Lower leg skin (tissue), 3 donors: Measurements from ENCODE around the gene C16orf86.

Experiments
- POLR2A ChIP-seq, 2 donors: fragments of 450-650 bp; IDR thresholded peaks; one replicate each; pipeline ENCODE4 v1.6.1; 2016 to 2017; ENCODE audit warnings: antibody characterized with exemption in 2 of 2, mild to moderate bottlenecking in 1 of 2, moderate library complexity in 1 of 2
- TF ChIP-seq, protein P1 (sequence below), 3 donors: fragments of 450-650 bp; IDR thresholded peaks; one replicate each; pipeline ENCODE4 v1.5.1; 2016; ENCODE audit warnings: antibody characterized with exemption in 3 of 3, mild to moderate bottlenecking in 3 of 3, moderate library complexity in 2 of 3

DNA sequence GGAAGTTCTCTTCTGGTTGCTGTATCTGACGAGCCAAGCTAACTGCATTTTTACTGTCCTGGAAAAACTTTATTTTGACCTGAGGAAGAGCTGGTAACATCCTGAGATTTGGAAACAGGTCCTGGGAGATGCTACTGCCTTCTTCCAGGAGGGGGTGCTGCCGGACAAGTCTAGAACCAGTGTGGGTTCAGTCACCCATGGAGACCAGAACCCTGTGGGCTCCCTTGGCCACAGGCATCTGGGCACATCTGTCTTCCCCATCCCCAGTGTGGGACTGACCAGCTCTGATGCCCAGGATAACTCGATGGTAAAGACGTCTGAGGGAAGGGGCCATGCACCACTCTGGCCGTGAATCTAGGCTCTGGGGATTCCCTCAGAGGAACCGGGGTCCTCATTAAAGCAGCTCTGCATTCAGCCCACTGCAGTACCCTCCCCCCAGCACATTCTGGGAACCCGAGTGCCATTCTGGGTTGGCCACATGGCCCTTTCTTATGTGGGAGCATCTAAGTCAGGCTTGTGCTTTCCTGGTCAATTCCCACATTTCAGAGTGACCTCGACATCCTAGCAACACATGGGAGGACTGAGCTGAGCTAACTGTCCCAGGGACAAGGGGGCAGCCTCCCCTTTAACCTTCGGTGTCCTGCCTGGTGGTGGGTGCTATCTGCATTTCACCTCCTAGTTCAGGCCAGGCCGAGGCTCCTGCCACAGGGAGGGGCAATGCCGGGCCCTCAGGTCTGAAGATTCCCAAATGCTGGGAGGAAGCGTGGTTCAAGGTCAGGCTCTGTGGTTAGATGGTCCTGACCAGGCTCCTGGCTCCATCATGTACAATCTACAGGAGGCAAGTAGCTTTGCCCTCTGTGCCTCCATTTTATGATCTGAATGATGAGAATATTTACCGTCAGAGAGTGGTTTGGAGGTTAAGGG, 6.4 kb downstream of the C16orf86 start:
- TF ChIP-seq, protein P1, sequence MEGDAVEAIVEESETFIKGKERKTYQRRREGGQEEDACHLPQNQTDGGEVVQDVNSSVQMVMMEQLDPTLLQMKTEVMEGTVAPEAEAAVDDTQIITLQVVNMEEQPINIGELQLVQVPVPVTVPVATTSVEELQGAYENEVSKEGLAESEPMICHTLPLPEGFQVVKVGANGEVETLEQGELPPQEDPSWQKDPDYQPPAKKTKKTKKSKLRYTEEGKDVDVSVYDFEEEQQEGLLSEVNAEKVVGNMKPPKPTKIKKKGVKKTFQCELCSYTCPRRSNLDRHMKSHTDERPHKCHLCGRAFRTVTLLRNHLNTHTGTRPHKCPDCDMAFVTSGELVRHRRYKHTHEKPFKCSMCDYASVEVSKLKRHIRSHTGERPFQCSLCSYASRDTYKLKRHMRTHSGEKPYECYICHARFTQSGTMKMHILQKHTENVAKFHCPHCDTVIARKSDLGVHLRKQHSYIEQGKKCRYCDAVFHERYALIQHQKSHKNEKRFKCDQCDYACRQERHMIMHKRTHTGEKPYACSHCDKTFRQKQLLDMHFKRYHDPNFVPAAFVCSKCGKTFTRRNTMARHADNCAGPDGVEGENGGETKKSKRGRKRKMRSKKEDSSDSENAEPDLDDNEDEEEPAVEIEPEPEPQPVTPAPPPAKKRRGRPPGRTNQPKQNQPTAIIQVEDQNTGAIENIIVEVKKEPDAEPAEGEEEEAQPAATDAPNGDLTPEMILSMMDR (IDR thresholded peaks at IDR 0.05) = no peak
- no peak for TF ChIP-seq POLR2A (IDR thresholded peaks at IDR 0.05)
